ENCODE data around the gene DRD4. TPM values are rescaled to one million over a fixed set of nuclear protein-coding genes. Genes with fewer than 3 reads are reported as not detected.

Gene DRD4
- total RNA-seq, 2 experiments from 2014 or later = 0.88 to 0.89 TPM

- H3K36me3 Mint-ChIP-seq (ENCODE audit: low read depth) = peaks cover 28% of the 10 kb centered on the region
- POLR2A ChIA-PET = interaction anchor here (0.7 to 1.1 kb wide), 3 partner anchors 13 to 167 kb away, joined by 3 read pairs; partner anchors contain the start of gene TMEM80
- ATAC-seq (no peak), DNase-seq (no peak)
- no peaks in the 10 kb centered on the region for H3K4me1 Mint-ChIP-seq (ENCODE audit: low read depth)
- H3K27ac Mint-ChIP-seq = no peak overlapping the region
- TF ChIP-seq CTCF (IDR thresholded peaks at IDR 0.05) = no peak
- H3K9me3 Mint-ChIP-seq = no peaks in the 10 kb centered on the region
- H3K4me3 Mint-ChIP-seq = no peak overlapping the region
- no peaks in the 10 kb centered on the region for H3K27me3 Mint-ChIP-seq
- intact Hi-C loops (cut with micrococcal nuclease) = no loop called here
- CTCF ChIA-PET = interaction anchor here (0.8 to 1.7 kb wide), 6 partner anchors 10 to 155 kb away, joined by 3 to 6 read pairs (median 3); no protein-coding TSS in a partner anchor
Observed at GRCh38 chr11:673866-674265, 36.8 kb downstream of the DRD4 start.

GRCh38 chr11:674406-674805 is 37.3 kb downstream of the DRD4 start:
- Mint-ChIP-seq H3K4me3 (no peak overlapping the region), H3K4me1 (ENCODE audit: low read depth) (no peaks in the 10 kb centered on the region), H3K27me3 (no peaks in the 10 kb centered on the region), H3K36me3 (ENCODE audit: low read depth) (peaks cover 28% of the 10 kb centered on the region), H3K27ac (no peak overlapping the region), H3K9me3 (no peaks in the 10 kb centered on the region)
- DNase-seq (no peak), ATAC-seq (no peak)
- ChIA-PET POLR2A (interaction anchor here (1.0 to 1.1 kb wide), 2 partner anchors 21 to 168 kb away, joined by 3 read pairs; partner anchors contain the start of gene TMEM80), CTCF (interaction anchor here (0.8 to 1.7 kb wide), 5 partner anchors 11 to 155 kb away, joined by 3 to 6 read pairs (median 3); no protein-coding TSS in a partner anchor)
- intact Hi-C loops (cut with micrococcal nuclease) = no loop called here
- TF ChIP-seq CTCF (IDR thresholded peaks at IDR 0.05) = no peak

- Mint-ChIP-seq H3K27me3 (no peaks in the 10 kb centered on the region), H3K9me3 (no peaks in the 10 kb centered on the region), H3K4me1 (ENCODE audit: low read depth) (peaks cover 12% of the 10 kb centered on the region), H3K4me3 (no peak overlapping the region), H3K36me3 (ENCODE audit: low read depth) (peaks cover 56% of the 10 kb centered on the region), H3K27ac (no peak overlapping the region)
- TF ChIP-seq CTCF (IDR thresholded peaks at IDR 0.05) = no peak
- ChIA-PET POLR2A (no interaction called here), CTCF (no interaction called here)
- ATAC-seq (no peak), DNase-seq (no peak)
- intact Hi-C loops (cut with micrococcal nuclease) = no loop called here
Observed at GRCh38 chr11:678297-678696, 41.2 kb downstream of the DRD4 start.

GRCh38 chr11:679271-680207 is 42.5 kb downstream of the DRD4 start:
- Mint-ChIP-seq H3K27me3 (no peaks in the 10 kb centered on the region), H3K36me3 (ENCODE audit: low read depth) (peaks cover 60% of the 10 kb centered on the region), H3K4me3 (no peak overlapping the region), H3K4me1 (ENCODE audit: low read depth) (peaks cover 12% of the 10 kb centered on the region), H3K9me3 (no peaks in the 10 kb centered on the region), H3K27ac (no peak overlapping the region)
- POLR2A ChIA-PET = no interaction called here
- CTCF ChIA-PET = interaction anchor here (2.4 kb wide), 1 partner anchor 48 kb away, joined by 6 read pairs; no protein-coding TSS in a partner anchor
- no peak for TF ChIP-seq CTCF (IDR thresholded peaks at IDR 0.05)
- ATAC-seq (no peak), DNase-seq (no peak)
- intact Hi-C loops (cut with micrococcal nuclease) = no loop called here

GRCh38 chr11:680476-680875 is 43.4 kb downstream of the DRD4 start:
- ChIA-PET CTCF (interaction anchor here (1.0 to 2.4 kb wide), 3 partner anchors 17 to 47 kb away, joined by 3 to 6 read pairs (median 4); no protein-coding TSS in a partner anchor), POLR2A (interaction anchor here (3.7 kb wide), 1 partner anchor 14 kb away, joined by 20 read pairs; the partner anchor contains the start of genes DEAF1 and TMEM80)
- Mint-ChIP-seq H3K4me1 (ENCODE audit: low read depth) (peaks cover 12% of the 10 kb centered on the region), H3K4me3 (no peak overlapping the region), H3K27ac (peak overlapping the region; percentile 57), H3K36me3 (ENCODE audit: low read depth) (peaks cover 62% of the 10 kb centered on the region), H3K27me3 (no peaks in the 10 kb centered on the region), H3K9me3 (no peaks in the 10 kb centered on the region)
- DNase-seq = no peak
- no peak for TF ChIP-seq CTCF (IDR thresholded peaks at IDR 0.05)
- no peak for ATAC-seq
- intact Hi-C loops (cut with micrococcal nuclease) = no loop called here

Measured in activated CD8-positive, alpha-beta T cell treated with anti-CD3 and anti-CD28 coated beads for 36 hours (primary cell).